Measurements from ENCODE around the gene RGS3.

GRCh38 chr9:113638897-113639296 lies 175.4 kb downstream of the RGS3 start:
- no peak for TF ChIP-seq EZH2phosphoT487 (IDR thresholded peaks at IDR 0.05; ENCODE audit: insufficient read depth, low read depth)
- no peak for TF ChIP-seq EZH2 (IDR thresholded peaks at IDR 0.05; ENCODE audit: insufficient read depth, poor library complexity, severe bottlenecking)

Data from GM23248 (cell line).